OCI-LY7 (cell line): ENCODE results near the gene PPRC1.

Experiments used
- EZH2phosphoT487 ChIP-seq: fragments of 200-600 bp; sonication (generic); IDR thresholded peaks from 2 replicates; pipeline ENCODE4 v1.6.1; 2018; ENCODE audit warnings: low read depth, borderline replicate concordance, mild to moderate bottlenecking, mixed run types, antibody characterized with exemption, low read length, moderate library complexity, mixed read lengths
- TF ChIP-seq, protein P1 (sequence below): fragments of 200-600 bp; sonication (generic); conservative IDR thresholded peaks from 2 replicates; pipeline ENCODE4 v1.5.1; 2014; ENCODE audit warnings: mild to moderate bottlenecking, antibody characterized with exemption, low read length, moderate library complexity, mixed read lengths

DNA sequence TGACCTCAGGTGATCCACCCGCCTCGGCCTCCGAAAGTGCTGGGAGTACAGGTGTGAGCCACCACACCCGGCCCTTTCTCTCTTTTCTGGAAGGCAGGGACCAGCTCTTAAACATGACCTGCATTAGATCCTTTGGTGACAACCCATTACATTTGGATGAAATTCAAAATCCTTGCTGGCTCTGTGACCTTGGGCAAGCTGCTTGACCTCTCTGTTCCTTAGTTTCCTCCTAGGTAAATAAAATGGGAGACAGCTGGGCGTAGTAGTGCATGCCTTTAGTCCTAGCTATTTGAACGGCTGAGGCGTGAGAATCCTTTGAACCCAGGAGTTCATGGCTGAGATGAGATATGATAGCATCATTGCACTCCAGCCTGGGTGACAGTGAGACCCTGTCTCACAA lies 36.4 kb upstream of the PPRC1 start:
- TF ChIP-seq, protein P1, sequence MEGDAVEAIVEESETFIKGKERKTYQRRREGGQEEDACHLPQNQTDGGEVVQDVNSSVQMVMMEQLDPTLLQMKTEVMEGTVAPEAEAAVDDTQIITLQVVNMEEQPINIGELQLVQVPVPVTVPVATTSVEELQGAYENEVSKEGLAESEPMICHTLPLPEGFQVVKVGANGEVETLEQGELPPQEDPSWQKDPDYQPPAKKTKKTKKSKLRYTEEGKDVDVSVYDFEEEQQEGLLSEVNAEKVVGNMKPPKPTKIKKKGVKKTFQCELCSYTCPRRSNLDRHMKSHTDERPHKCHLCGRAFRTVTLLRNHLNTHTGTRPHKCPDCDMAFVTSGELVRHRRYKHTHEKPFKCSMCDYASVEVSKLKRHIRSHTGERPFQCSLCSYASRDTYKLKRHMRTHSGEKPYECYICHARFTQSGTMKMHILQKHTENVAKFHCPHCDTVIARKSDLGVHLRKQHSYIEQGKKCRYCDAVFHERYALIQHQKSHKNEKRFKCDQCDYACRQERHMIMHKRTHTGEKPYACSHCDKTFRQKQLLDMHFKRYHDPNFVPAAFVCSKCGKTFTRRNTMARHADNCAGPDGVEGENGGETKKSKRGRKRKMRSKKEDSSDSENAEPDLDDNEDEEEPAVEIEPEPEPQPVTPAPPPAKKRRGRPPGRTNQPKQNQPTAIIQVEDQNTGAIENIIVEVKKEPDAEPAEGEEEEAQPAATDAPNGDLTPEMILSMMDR: no peak
- no peak for TF ChIP-seq EZH2phosphoT487
